Right atrium auricular region (tissue), 2 donors: ENCODE measurements around the gene CUTC. TPM values are rescaled to one million over a fixed set of nuclear protein-coding genes. Genes with fewer than 3 reads are reported as not detected.

ENCODE experiments used
- DNase-seq: peaks from one replicate; pipeline ENCODE4 v3.0.0-alpha.2; 2019; ENCODE audit warnings: low spot score
- H3K27ac ChIP-seq, 2 donors: fragments of 200-600 bp; sonication (generic); 1 replicate in 1 of 2; 2 replicates in 1 of 2; pipeline ENCODE4 v1.5.1; 2016 to 2019
- H3K27me3 ChIP-seq, 2 donors: fragments of 200-600 bp; sonication (generic); one replicate each; pipeline versions ENCODE4 v1.5.1 to v1.6.0; 2017 to 2019
- H3K36me3 ChIP-seq: fragments of 200-600 bp; sonication (generic); one replicate; pipeline ENCODE4 v1.5.1; 2016
- H3K4me1 ChIP-seq, 2 donors: fragments of 200-600 bp; sonication (generic); one replicate each; pipeline versions ENCODE4 v1.5.1 to v1.6.0; 2017 to 2019
- H3K4me3 ChIP-seq, 2 donors: fragments of 200-600 bp; sonication (generic); 1 replicate in 1 of 2; 2 replicates in 1 of 2; pipeline ENCODE4 v1.5.1; 2017 to 2019; ENCODE audit warnings: mild to moderate bottlenecking in 1 of 2, moderate library complexity in 1 of 2
- H3K9me3 ChIP-seq, 2 donors: fragments of 200-600 bp; sonication (generic); one replicate each; pipeline ENCODE4 v1.5.1; 2019
- CTCF ChIP-seq, 2 donors: fragments of 200-600 bp; sonication (generic); IDR thresholded peaks; one replicate each; pipeline ENCODE4 v1.5.1; 2019; ENCODE audit warnings: antibody characterized with exemption in 2 of 2
- total RNA-seq, 2 donors: library from RNA; depleted of rRNA; stranded (reverse); fragments of >200 nt; gene quantifications; one replicate each; pipeline ENCODE4 v1.1.0, GENCODE V29; 2016

Gene CUTC
- total RNA-seq, 2 donors from 2014 or later, result 29.0 to 37.5 TPM

GRCh38 chr10:99768556-99768955 lies 36.5 kb downstream of the CUTC start:
- no peaks in the 10 kb centered on the region for H3K36me3 ChIP-seq
- H3K27me3 ChIP-seq, result no peaks in the 10 kb centered on the region
- no peak overlapping the region for H3K4me3 ChIP-seq
- DNase-seq, result no peak
- H3K27ac ChIP-seq, result no peak overlapping the region
- TF ChIP-seq CTCF (IDR thresholded peaks at IDR 0.05), result no peak
- H3K9me3 ChIP-seq, result no peaks in the 10 kb centered on the region
- H3K4me1 ChIP-seq, result no peaks in the 10 kb centered on the region

- TF ChIP-seq CTCF (IDR thresholded peaks at IDR 0.05), result no peak
- H3K27ac ChIP-seq, result no peak overlapping the region
Measured at GRCh38 chr10:99769706-99770105, 37.7 kb downstream of the CUTC start.

GRCh38 chr10:99770408-99771045 lies 38.5 kb downstream of the CUTC start:
- no peak for DNase-seq
- no peaks in the 10 kb centered on the region for H3K27me3 ChIP-seq
- no peaks in the 10 kb centered on the region for H3K36me3 ChIP-seq
- H3K4me1 ChIP-seq, result no peaks in the 10 kb centered on the region
- H3K4me3 ChIP-seq, result no peak overlapping the region
- no peak for TF ChIP-seq CTCF (IDR thresholded peaks at IDR 0.05)
- no peak overlapping the region for H3K27ac ChIP-seq
- H3K9me3 ChIP-seq, result no peaks in the 10 kb centered on the region

More at GRCh38 chr10:99769706-99770105, 37.7 kb downstream of the CUTC start:
- no peak for DNase-seq
- Histone ChIP-seq H3K36me3 (no peaks in the 10 kb centered on the region), H3K4me3 (no peak overlapping the region), H3K27me3 (no peaks in the 10 kb centered on the region), H3K4me1 (no peaks in the 10 kb centered on the region), H3K9me3 (no peaks in the 10 kb centered on the region)

- no peak for DNase-seq
- H3K4me1 ChIP-seq, result no peaks in the 10 kb centered on the region
- H3K27me3 ChIP-seq, result no peaks in the 10 kb centered on the region
- no peak for TF ChIP-seq CTCF (IDR thresholded peaks at IDR 0.05)
- H3K36me3 ChIP-seq, result no peaks in the 10 kb centered on the region
- H3K9me3 ChIP-seq, result no peaks in the 10 kb centered on the region
- H3K4me3 ChIP-seq, result no peak overlapping the region
- H3K27ac ChIP-seq, result no peak overlapping the region
Measured at GRCh38 chr10:99775850-99776249, 43.8 kb downstream of the CUTC start.

- H3K27ac ChIP-seq, result no peak overlapping the region
- H3K4me3 ChIP-seq, result no peak overlapping the region
- no peak for TF ChIP-seq CTCF (IDR thresholded peaks at IDR 0.05)
- no peaks in the 10 kb centered on the region for H3K4me1 ChIP-seq
- no peaks in the 10 kb centered on the region for H3K27me3 ChIP-seq
- H3K36me3 ChIP-seq, result no peaks in the 10 kb centered on the region
- H3K9me3 ChIP-seq, result no peaks in the 10 kb centered on the region
- no peak for DNase-seq
Measured at GRCh38 chr10:99777918-99778714, 46.1 kb downstream of the CUTC start.
